Transverse colon (tissue), 3 donors: Measurements from ENCODE around the gene HMCN1.

Experiments
- CTCF ChIP-seq, 5 experiments: fragments of 200-600 bp in 3 of 5; fragments of 450-650 bp in 2 of 5; sonication (generic) in 3 of 5; IDR thresholded peaks; 1 replicate in 2 of 5; 2 replicates in 3 of 5; pipeline ENCODE4 v1.5.1; 2016 to 2017; ENCODE audit warnings: antibody characterized with exemption in 5 of 5, inconsistent platforms in 3 of 5, mild to moderate bottlenecking in 2 of 5, moderate library complexity in 1 of 5
- POLR2A ChIP-seq: fragments of 450-650 bp; IDR thresholded peaks from one replicate; pipeline ENCODE4 v1.6.1; 2016; ENCODE audit warnings: antibody characterized with exemption, mild to moderate bottlenecking, moderate library complexity

- no peak for TF ChIP-seq CTCF (IDR thresholded peaks at IDR 0.05)
- no peak for TF ChIP-seq POLR2A
Measured at GRCh38 chr1:186236921-186237320, 502.7 kb downstream of the HMCN1 start.
